K562 (cell line): Measurements from ENCODE around the gene STIM1. TPM values are rescaled to one million over a fixed set of nuclear protein-coding genes. Genes with fewer than 3 reads are reported as not detected.
A peak's percentile ranks its signal among the peaks of the same experiment; 100 is the strongest.

Experiments
- PHTF2 ChIP-seq: fragments of 250-450 bp; sonication (Bioruptor Pico); IDR thresholded peaks from 2 replicates; pipeline ENCODE4 v1.5.0; 2021; ENCODE audit warnings: mild to moderate bottlenecking
- TRIM28 ChIP-seq: fragments of 450-650 bp; IDR thresholded peaks from 2 replicates; pipeline ENCODE4 v1.6.1; 2017
- ZNF707 ChIP-seq: fragments of 250-450 bp; sonication (Bioruptor Pico); conservative IDR thresholded peaks from 2 replicates; pipeline ENCODE4 v1.8.0; 2022; ENCODE audit warnings: inconsistent platforms, mild to moderate bottlenecking, moderate library complexity
- polyA plus RNA-seq, 8 experiments: library from polyadenylated mRNA; depleted of rRNA in 4 of 8; stranded (reverse) in 5 of 8; unstranded in 3 of 8; fragments of >200 nt; fragmentation: Nextera tagmentation in 2 of 8; fragmentation: Illumina TruSeq in 1 of 8; extraction: Ambion mirVana in 2 of 8; extraction: Trizol in 1 of 8; gene quantifications; 2 replicates each; pipeline versions ENCODE4 v1.2.1 to v1.2.3, GENCODE V29; 2011 to 2014; ENCODE audit warnings: inconsistent platforms in 1 of 8, missing spikeins in 1 of 8
- total RNA-seq, 7 experiments: library from RNA; depleted of rRNA in 6 of 7; stranded (reverse); fragments of >200 nt in 6 of 7; fragmentation: Illumina TruSeq in 2 of 7; extraction: Trizol in 2 of 7; gene quantifications; 2 replicates each; pipeline versions ENCODE4 v1.2.1 to v1.2.3, GENCODE V29; 2011 to 2021; ENCODE audit warnings: low replicate concordance in 1 of 7
- TF ChIP-seq, protein P1 (sequence below): fragments of 450-650 bp; IDR thresholded peaks from 2 replicates; pipeline ENCODE4 v1.6.1; 2016; ENCODE audit warnings: low read depth
- TF ChIP-seq, protein P2 (sequence below), 2 experiments: fragments of 450-650 bp in 1 of 2; IDR thresholded peaks; 2 replicates each; pipeline ENCODE4 v1.6.1; 2011 to 2017; ENCODE audit warnings: low read depth in 2 of 2, antibody characterized with exemption in 1 of 2, borderline replicate concordance in 1 of 2, low read length in 1 of 2, mild to moderate bottlenecking in 1 of 2, mixed read lengths in 1 of 2; ENCODE audit not compliant: control insufficient read depth in 1 of 2
- TF ChIP-seq, protein P3 (sequence below): sonication (generic); formaldehyde crosslinking; IDR thresholded peaks from 2 replicates; pipeline ENCODE4 v1.8.1; 2023; ENCODE audit warnings: mild to moderate bottlenecking, missing genetic modification reagents
- TF ChIP-seq, protein P4 (sequence below): fragments of 450-650 bp; IDR thresholded peaks from 2 replicates; pipeline ENCODE4 v1.6.1; 2017; ENCODE audit warnings: antibody characterized with exemption, mild to moderate bottlenecking

The STIM1 gene
- total and polyA plus RNA-seq, 9 of the 15 experiments (the other 6 are each of a cell fraction or from before 2014, with no cell fraction given): 7.7 to 50.5 (median 22.5) TPM

DNA sequence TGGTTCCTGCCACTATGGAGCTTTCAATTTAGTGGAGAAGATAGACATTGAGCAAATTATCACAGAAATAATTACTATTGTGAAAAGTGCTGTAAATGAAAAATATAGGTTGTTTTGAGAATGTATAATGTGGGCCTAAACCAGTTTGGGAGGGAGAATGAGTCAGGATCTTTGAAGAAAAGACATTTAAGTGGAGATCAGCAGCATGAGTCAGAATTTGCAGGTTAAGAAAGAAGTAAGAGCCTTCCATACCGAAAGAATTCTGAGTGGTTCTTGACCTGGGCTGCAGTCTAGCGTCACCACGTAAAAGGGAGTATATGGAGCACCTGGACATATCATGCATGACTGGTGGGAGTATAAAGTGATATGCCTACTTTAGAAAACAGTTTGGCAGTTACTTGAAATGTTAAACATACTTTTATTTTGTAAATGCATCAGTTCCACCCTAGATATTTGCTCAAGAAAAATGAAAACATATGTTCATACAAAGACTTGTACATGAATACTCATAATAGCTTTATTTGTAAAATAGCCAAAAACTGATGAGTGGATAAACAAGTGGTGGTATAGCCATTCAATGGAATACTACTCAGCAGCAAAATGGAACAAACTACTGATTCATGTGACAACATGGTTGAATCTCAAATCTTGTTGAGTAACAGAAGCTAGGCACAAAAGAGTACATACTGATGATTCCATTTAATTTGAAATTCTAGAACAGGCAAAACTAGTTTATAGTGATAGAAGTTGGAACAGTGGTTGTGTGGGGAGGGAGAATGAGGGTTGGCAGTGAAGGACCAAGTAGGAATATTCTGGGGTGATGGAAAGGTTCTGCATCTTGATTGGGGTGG is 99.2 kb downstream of the STIM1 start (continued):
- TF ChIP-seq, protein P1, sequence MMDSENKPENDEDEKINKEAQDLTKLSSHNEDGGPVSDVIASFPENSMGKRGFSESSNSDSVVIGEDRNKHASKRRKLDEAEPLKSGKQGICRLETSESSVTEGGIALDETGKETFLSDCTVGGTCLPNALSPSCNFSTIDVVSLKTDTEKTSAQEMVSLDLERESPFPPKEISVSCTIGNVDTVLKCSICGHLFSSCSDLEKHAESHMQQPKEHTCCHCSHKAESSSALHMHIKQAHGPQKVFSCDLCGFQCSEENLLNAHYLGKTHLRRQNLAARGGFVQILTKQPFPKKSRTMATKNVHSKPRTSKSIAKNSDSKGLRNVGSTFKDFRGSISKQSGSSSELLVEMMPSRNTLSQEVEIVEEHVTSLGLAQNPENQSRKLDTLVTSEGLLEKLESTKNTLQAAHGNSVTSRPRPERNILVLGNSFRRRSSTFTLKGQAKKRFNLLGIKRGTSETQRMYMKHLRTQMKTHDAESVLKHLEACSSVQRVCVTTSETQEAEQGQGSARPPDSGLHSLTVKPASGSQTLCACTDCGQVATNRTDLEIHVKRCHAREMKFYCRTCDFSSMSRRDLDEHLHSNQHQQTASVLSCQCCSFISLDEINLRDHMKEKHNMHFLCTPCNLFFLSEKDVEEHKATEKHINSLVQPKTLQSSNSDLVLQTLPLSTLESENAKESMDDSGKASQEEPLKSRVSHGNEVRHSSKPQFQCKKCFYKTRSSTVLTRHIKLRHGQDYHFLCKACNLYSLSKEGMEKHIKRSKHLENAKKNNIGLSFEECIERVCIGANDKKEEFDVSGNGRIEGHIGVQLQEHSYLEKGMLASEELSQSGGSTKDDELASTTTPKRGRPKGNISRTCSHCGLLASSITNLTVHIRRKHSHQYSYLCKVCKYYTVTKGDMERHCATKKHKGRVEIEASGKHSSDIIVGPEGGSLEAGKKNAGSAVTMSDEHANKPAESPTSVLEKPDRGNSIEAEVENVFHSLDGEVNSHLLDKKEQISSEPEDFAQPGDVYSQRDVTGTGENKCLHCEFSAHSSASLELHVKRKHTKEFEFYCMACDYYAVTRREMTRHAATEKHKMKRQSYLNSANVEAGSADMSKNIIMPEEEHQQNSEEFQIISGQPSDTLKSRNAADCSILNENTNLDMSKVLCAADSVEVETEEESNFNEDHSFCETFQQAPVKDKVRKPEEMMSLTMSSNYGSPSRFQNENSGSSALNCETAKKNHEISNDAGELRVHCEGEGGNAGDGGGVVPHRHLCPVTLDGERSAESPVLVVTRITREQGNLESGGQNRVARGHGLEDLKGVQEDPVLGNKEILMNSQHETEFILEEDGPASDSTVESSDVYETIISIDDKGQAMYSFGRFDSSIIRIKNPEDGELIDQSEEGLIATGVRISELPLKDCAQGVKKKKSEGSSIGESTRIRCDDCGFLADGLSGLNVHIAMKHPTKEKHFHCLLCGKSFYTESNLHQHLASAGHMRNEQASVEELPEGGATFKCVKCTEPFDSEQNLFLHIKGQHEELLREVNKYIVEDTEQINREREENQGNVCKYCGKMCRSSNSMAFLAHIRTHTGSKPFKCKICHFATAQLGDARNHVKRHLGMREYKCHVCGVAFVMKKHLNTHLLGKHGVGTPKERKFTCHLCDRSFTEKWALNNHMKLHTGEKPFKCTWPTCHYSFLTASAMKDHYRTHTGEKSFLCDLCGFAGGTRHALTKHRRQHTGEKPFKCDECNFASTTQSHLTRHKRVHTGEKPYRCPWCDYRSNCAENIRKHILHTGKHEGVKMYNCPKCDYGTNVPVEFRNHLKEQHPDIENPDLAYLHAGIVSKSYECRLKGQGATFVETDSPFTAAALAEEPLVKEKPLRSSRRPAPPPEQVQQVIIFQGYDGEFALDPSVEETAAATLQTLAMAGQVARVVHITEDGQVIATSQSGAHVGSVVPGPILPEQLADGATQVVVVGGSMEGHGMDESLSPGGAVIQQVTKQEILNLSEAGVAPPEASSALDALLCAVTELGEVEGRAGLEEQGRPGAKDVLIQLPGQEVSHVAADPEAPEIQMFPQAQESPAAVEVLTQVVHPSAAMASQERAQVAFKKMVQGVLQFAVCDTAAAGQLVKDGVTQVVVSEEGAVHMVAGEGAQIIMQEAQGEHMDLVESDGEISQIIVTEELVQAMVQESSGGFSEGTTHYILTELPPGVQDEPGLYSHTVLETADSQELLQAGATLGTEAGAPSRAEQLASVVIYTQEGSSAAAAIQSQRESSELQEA: no peak
- TF ChIP-seq TRIM28 (no peak), PHTF2 (CRISPR knock-in tag) (no peak), ZNF707 (CRISPR knock-in tag) (no peak)
- TF ChIP-seq, protein P2, sequence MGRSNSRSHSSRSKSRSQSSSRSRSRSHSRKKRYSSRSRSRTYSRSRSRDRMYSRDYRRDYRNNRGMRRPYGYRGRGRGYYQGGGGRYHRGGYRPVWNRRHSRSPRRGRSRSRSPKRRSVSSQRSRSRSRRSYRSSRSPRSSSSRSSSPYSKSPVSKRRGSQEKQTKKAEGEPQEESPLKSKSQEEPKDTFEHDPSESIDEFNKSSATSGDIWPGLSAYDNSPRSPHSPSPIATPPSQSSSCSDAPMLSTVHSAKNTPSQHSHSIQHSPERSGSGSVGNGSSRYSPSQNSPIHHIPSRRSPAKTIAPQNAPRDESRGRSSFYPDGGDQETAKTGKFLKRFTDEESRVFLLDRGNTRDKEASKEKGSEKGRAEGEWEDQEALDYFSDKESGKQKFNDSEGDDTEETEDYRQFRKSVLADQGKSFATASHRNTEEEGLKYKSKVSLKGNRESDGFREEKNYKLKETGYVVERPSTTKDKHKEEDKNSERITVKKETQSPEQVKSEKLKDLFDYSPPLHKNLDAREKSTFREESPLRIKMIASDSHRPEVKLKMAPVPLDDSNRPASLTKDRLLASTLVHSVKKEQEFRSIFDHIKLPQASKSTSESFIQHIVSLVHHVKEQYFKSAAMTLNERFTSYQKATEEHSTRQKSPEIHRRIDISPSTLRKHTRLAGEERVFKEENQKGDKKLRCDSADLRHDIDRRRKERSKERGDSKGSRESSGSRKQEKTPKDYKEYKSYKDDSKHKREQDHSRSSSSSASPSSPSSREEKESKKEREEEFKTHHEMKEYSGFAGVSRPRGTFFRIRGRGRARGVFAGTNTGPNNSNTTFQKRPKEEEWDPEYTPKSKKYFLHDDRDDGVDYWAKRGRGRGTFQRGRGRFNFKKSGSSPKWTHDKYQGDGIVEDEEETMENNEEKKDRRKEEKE (IDR thresholded peaks at IDR 0.05; ENCODE audit: borderline replicate concordance in 1 of 2, control insufficient read depth in 1 of 2, low read depth in 2 of 2, low read length in 1 of 2): no peak
- TF ChIP-seq, protein P3, sequence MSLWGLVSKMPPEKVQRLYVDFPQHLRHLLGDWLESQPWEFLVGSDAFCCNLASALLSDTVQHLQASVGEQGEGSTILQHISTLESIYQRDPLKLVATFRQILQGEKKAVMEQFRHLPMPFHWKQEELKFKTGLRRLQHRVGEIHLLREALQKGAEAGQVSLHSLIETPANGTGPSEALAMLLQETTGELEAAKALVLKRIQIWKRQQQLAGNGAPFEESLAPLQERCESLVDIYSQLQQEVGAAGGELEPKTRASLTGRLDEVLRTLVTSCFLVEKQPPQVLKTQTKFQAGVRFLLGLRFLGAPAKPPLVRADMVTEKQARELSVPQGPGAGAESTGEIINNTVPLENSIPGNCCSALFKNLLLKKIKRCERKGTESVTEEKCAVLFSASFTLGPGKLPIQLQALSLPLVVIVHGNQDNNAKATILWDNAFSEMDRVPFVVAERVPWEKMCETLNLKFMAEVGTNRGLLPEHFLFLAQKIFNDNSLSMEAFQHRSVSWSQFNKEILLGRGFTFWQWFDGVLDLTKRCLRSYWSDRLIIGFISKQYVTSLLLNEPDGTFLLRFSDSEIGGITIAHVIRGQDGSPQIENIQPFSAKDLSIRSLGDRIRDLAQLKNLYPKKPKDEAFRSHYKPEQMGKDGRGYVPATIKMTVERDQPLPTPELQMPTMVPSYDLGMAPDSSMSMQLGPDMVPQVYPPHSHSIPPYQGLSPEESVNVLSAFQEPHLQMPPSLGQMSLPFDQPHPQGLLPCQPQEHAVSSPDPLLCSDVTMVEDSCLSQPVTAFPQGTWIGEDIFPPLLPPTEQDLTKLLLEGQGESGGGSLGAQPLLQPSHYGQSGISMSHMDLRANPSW (CRISPR knock-in tag): no peak
- TF ChIP-seq, protein P4, sequence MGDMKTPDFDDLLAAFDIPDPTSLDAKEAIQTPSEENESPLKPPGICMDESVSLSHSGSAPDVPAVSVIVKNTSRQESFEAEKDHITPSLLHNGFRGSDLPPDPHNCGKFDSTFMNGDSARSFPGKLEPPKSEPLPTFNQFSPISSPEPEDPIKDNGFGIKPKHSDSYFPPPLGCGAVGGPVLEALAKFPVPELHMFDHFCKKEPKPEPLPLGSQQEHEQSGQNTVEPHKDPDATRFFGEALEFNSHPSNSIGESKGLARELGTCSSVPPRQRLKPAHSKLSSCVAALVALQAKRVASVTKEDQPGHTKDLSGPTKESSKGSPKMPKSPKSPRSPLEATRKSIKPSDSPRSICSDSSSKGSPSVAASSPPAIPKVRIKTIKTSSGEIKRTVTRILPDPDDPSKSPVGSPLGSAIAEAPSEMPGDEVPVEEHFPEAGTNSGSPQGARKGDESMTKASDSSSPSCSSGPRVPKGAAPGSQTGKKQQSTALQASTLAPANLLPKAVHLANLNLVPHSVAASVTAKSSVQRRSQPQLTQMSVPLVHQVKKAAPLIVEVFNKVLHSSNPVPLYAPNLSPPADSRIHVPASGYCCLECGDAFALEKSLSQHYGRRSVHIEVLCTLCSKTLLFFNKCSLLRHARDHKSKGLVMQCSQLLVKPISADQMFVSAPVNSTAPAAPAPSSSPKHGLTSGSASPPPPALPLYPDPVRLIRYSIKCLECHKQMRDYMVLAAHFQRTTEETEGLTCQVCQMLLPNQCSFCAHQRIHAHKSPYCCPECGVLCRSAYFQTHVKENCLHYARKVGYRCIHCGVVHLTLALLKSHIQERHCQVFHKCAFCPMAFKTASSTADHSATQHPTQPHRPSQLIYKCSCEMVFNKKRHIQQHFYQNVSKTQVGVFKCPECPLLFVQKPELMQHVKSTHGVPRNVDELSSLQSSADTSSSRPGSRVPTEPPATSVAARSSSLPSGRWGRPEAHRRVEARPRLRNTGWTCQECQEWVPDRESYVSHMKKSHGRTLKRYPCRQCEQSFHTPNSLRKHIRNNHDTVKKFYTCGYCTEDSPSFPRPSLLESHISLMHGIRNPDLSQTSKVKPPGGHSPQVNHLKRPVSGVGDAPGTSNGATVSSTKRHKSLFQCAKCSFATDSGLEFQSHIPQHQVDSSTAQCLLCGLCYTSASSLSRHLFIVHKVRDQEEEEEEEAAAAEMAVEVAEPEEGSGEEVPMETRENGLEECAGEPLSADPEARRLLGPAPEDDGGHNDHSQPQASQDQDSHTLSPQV: peak; percentile 55; the same call in 1 of the 2 replicates
